Spleen (tissue), 7 donors: Measurements from ENCODE around the gene RYR2.

ENCODE experiments used
- POLR2A ChIP-seq, 3 donors: fragments of 450-650 bp; IDR thresholded peaks; one replicate each; pipeline ENCODE4 v1.5.1; 2017; ENCODE audit warnings: antibody characterized with exemption in 3 of 3, mild to moderate bottlenecking in 1 of 3
- TF ChIP-seq, protein P1 (sequence below), 11 experiments: fragments of 200-600 bp in 7 of 11; fragments of 450-650 bp in 4 of 11; sonication (generic) in 4 of 11; IDR thresholded peaks in 8 of 11; conservative IDR thresholded peaks in 3 of 11; 1 replicate in 7 of 11; 2 replicates in 4 of 11; pipeline versions ENCODE4 v1.4.0 to v1.8.0; 2016 to 2021; ENCODE audit warnings: antibody characterized with exemption in 11 of 11, inconsistent platforms in 4 of 11, mild to moderate bottlenecking in 1 of 11
- donor health status: DM: no; HTN: no; CAD: no; lungs with moderate emphysema.
- donor health status: DM: no; HTN: no; CAD: no.
- donor health status: DM: no; HTN: no; CAD: no.

DNA sequence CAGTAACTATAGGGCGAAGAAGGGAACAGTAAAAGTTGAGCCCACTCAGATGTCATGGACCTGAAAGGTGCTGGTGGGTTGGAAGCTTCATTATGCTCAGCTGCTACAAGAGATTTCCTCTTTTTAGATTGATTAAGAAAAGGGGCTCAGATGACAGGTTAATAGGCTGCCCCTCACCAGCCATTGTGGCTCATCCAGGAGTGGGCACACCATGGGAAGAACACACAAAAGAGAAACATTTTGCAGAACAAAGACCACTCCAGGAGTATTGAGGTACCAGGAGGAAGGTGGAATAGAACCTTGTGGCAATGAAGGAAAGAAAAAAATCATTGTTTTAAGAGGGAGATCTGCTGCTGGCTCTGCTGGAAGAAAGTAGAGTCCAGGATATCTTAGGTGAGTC lies 205.5 kb downstream of the RYR2 start:
- TF ChIP-seq, protein P1, sequence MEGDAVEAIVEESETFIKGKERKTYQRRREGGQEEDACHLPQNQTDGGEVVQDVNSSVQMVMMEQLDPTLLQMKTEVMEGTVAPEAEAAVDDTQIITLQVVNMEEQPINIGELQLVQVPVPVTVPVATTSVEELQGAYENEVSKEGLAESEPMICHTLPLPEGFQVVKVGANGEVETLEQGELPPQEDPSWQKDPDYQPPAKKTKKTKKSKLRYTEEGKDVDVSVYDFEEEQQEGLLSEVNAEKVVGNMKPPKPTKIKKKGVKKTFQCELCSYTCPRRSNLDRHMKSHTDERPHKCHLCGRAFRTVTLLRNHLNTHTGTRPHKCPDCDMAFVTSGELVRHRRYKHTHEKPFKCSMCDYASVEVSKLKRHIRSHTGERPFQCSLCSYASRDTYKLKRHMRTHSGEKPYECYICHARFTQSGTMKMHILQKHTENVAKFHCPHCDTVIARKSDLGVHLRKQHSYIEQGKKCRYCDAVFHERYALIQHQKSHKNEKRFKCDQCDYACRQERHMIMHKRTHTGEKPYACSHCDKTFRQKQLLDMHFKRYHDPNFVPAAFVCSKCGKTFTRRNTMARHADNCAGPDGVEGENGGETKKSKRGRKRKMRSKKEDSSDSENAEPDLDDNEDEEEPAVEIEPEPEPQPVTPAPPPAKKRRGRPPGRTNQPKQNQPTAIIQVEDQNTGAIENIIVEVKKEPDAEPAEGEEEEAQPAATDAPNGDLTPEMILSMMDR (IDR thresholded peaks at IDR 0.05 in 8 of 11, conservative IDR thresholded peaks at IDR 0.05 in 3 of 11), result no peak
- no peak for TF ChIP-seq POLR2A (IDR thresholded peaks at IDR 0.05)
